Adrenal gland (tissue), 12 donors: ENCODE results near the gene NFATC1. TPM values are rescaled to one million over a fixed set of nuclear protein-coding genes. Genes with fewer than 3 reads are reported as not detected.

ENCODE experiments used
- DNase-seq, 7 donors: peaks; one replicate each; pipeline ENCODE4 v3.0.0-alpha.2; 2019 to 2020
- H3K27ac ChIP-seq, 5 donors: fragments of 200-600 bp; sonication (generic) in 4 of 5; 1 replicate in 3 of 5; 2 replicates in 2 of 5; pipeline versions ENCODE4 v1.5.1 to v1.8.0; 2016 to 2020; ENCODE audit warnings: mild to moderate bottlenecking in 1 of 5
- H3K27me3 ChIP-seq: fragments of 200-600 bp; 2 replicates; pipeline ENCODE4 v1.8.0; 2021
- H3K36me3 ChIP-seq, 2 donors: fragments of 200-600 bp; replicated peaks in 1 of 2; 1 replicate in 1 of 2; 2 replicates in 1 of 2; pipeline versions ENCODE4 v1.5.1 to v1.8.0; 2018 to 2022
- H3K4me1 ChIP-seq, 2 donors: fragments of 200-600 bp; replicated peaks in 1 of 2; 1 replicate in 1 of 2; 2 replicates in 1 of 2; pipeline versions ENCODE4 v1.5.1 to v1.8.0; 2018 to 2021
- H3K4me3 ChIP-seq, 4 donors: fragments of 200-600 bp; sonication (generic) in 3 of 4; one replicate each; pipeline ENCODE4 v1.5.1; 2016 to 2018
- H3K9me3 ChIP-seq, 3 donors: fragments of 200-600 bp; sonication (generic) in 1 of 3; replicated peaks in 1 of 3; 1 replicate in 2 of 3; 2 replicates in 1 of 3; pipeline versions ENCODE4 v1.5.1 to v1.8.0; 2016 to 2021
- CTCF ChIP-seq, 6 experiments: fragments of 450-650 bp in 4 of 6; fragments of 200-600 bp in 2 of 6; sonication (generic) in 1 of 6; IDR thresholded peaks; 1 replicate in 5 of 6; 2 replicates in 1 of 6; pipeline versions ENCODE4 v1.5.1 to v1.8.0; 2016 to 2021; ENCODE audit warnings: antibody characterized with exemption in 6 of 6, mild to moderate bottlenecking in 2 of 6, moderate library complexity in 1 of 6
- POLR2A ChIP-seq, 2 donors: fragments of 450-650 bp; IDR thresholded peaks; one replicate each; pipeline ENCODE4 v1.6.1; 2017; ENCODE audit warnings: antibody characterized with exemption in 2 of 2, mild to moderate bottlenecking in 2 of 2, moderate library complexity in 1 of 2
- WGBS, 4 donors: extraction: QIAGEN DNeasy Blood & Tissue Kit in 2 of 4; methylation state at CpG; one replicate each; pipeline versions ENCODE4 v1.1.5 to v1.1.7; 2013 to 2017; 5-methylcytosine and 5-hydroxymethylcytosine counted together
- intact Hi-C, 2 donors: fragments of 100-400 bp; cut with DNase I; formaldehyde crosslinking; loops; one replicate each; pipeline versions ENCODE4 v1.14.1 to v1.15.0; 2022 to 2023
- polyA plus RNA-seq, 3 donors: library from polyadenylated mRNA; stranded (reverse); fragments of 200-250 nt in 2 of 3; fragments of 350-450 nt in 1 of 3; fragmentation: Illumina TruSeq in 1 of 3; extraction: RNeasy Lipid Tissue Mini Kit (QIAGEN cat#74804) in 1 of 3; gene quantifications; one replicate each; pipeline ENCODE4 v1.2.3, GENCODE V29; 2013 to 2014
- total RNA-seq, 9 donors: library from RNA; depleted of rRNA in 4 of 9; stranded (reverse); fragments of >200 nt in 4 of 9; fragments of 120-200 nt in 1 of 9; fragmentation: NEBNext Ultra II Directional in 1 of 9; extraction: Animal tissue kit (Norgen Biotek cat#: 25700) in 1 of 9; gene quantifications; one replicate each; pipeline versions ENCODE4 v1.1.0 to v1.2.4, GENCODE V29; 2013 to 2023
- donor health status: healthy with polysubstance abuse.
- donor health status: Bipolar disorder and iron deficiency.
- donor health status: DM: yes; HTN: yes; CAD: no.
- donor health status: DM: no; HTN: no; CAD: no.
- donor health status: DM: no; HTN: no; CAD: no.
- donor health status: DM: yes; HTN: yes; CAD: no.

The NFATC1 gene
- total and polyA plus RNA-seq, 12 donors: 0.50 to 20.9 (median 6.7) TPM

- DNase-seq: peak in 2 of 7 donors; percentile 34 to 36
- Histone ChIP-seq H3K36me3 (peaks cover 0 to 10% of the 10 kb centered on the region in 2 donors), H3K27me3 (no peaks in the 10 kb centered on the region), H3K27ac (no peak overlapping the region), H3K4me3 (no peak overlapping the region), H3K4me1 (no peaks in the 10 kb centered on the region), H3K9me3 (no peaks in the 10 kb centered on the region)
- TF ChIP-seq POLR2A (IDR thresholded peaks at IDR 0.05) (no peak), CTCF (IDR thresholded peaks at IDR 0.05) (no peak)
- intact Hi-C loops: loop anchor here in 1 of 2 donors (5.0 to 10.0 kb wide), 2 partner anchors 61 to 144 kb away; no protein-coding TSS in a partner anchor
- WGBS, 4 donors: 77 to 95% (median 82%) methylated on average over 9 to 39 of the region's 39 CpGs
These were observed 130.1 kb downstream of the NFATC1 start for GRCh38 chr18:79525556-79526467.

- Histone ChIP-seq H3K4me1 (no peaks in the 10 kb centered on the region), H3K4me3 (no peak overlapping the region), H3K9me3 (no peaks in the 10 kb centered on the region), H3K27ac (no peak overlapping the region), H3K27me3 (no peaks in the 10 kb centered on the region), H3K36me3 (peaks cover 0 to 10% of the 10 kb centered on the region in 2 donors)
- intact Hi-C loops: loop anchor here in 1 of 2 donors (5.0 to 10.0 kb wide), 2 partner anchors 62 to 144 kb away; no protein-coding TSS in a partner anchor
- DNase-seq: no peak
- TF ChIP-seq CTCF (IDR thresholded peaks at IDR 0.05) (no peak), POLR2A (IDR thresholded peaks at IDR 0.05) (no peak)
- 85 to 92% (median 88%) methylated on average over 32 to 44 of the region's 44 CpGs for WGBS, 4 donors
These were observed 131.0 kb downstream of the NFATC1 start for GRCh38 chr18:79526468-79527460.

- H3K36me3 ChIP-seq: peaks cover 0 to 10% of the 10 kb centered on the region in 2 donors
- H3K9me3 ChIP-seq: no peaks in the 10 kb centered on the region
- H3K4me1 ChIP-seq: no peaks in the 10 kb centered on the region
- 80 to 96% (median 93%) methylated on average over 16 of the region's 16 CpGs for WGBS, 4 donors
- intact Hi-C loops: loop anchor here (2.0 to 10.0 kb wide), 3 partner anchors 63 to 147 kb away; no protein-coding TSS in a partner anchor
- no peak overlapping the region for H3K27ac ChIP-seq
- peak in 1 of 7 donors; percentile 2 for DNase-seq
- TF ChIP-seq POLR2A (IDR thresholded peaks at IDR 0.05) (no peak), CTCF (IDR thresholded peaks at IDR 0.05) (no peak)
- H3K27me3 ChIP-seq: no peaks in the 10 kb centered on the region
- no peak overlapping the region for H3K4me3 ChIP-seq
These were observed 132.1 kb downstream of the NFATC1 start for GRCh38 chr18:79527656-79528315.
